Hepatocyte (in vitro differentiated cells): Measurements from ENCODE around the gene TTBK2.

Experiments
- CTCF ChIP-seq: fragments of 200-600 bp; sonication (generic); IDR thresholded peaks from 2 replicates; pipeline ENCODE4 v1.5.1; 2016; ENCODE audit warnings: antibody characterized with exemption, mild to moderate bottlenecking; ENCODE audit not compliant: poor library complexity
- EZH2 ChIP-seq: fragments of 200-600 bp; sonication (generic); IDR thresholded peaks from 2 replicates; pipeline ENCODE4 v1.6.1; 2016; ENCODE audit warnings: antibody characterized with exemption, mild to moderate bottlenecking, borderline replicate concordance
- EZH2phosphoT487 ChIP-seq: fragments of 200-600 bp; sonication (generic); IDR thresholded peaks from one replicate; pipeline ENCODE4 v1.6.1; 2018; ENCODE audit warnings: antibody characterized with exemption, mild to moderate bottlenecking, low read depth, moderate library complexity; ENCODE audit not compliant: unreplicated experiment, severe bottlenecking

- TF ChIP-seq CTCF (no peak), EZH2 (no peak), EZH2phosphoT487 (no peak)
Observed at GRCh38 chr15:42920519-42921341, at the start of gene TTBK2.
